Muscle layer of colon (tissue), 2 donors: ENCODE results near the gene STEAP2.

ENCODE experiments used
- H3K27ac ChIP-seq: one replicate; pipeline ENCODE4 v1.7.0; 2013; ENCODE audit warnings: low read depth, mild to moderate bottlenecking, low read length, moderate library complexity
- H3K27me3 ChIP-seq, 2 donors: one replicate each; pipeline ENCODE4 v1.7.0; 2013; ENCODE audit warnings: low read length in 2 of 2, mild to moderate bottlenecking in 2 of 2; ENCODE audit not compliant: insufficient read depth in 2 of 2, control insufficient read depth in 1 of 2
- H3K36me3 ChIP-seq: one replicate; pipeline ENCODE4 v1.7.0; 2013; ENCODE audit warnings: mild to moderate bottlenecking, low read length; ENCODE audit not compliant: insufficient read depth
- H3K4me1 ChIP-seq: one replicate; pipeline ENCODE4 v1.7.0; 2013; ENCODE audit warnings: mild to moderate bottlenecking, low read length; ENCODE audit not compliant: insufficient read depth
- H3K4me3 ChIP-seq, 2 donors: one replicate each; pipeline ENCODE4 v1.7.0; 2013; ENCODE audit warnings: low read length in 2 of 2, low read depth in 1 of 2, mild to moderate bottlenecking in 1 of 2, moderate library complexity in 1 of 2
- H3K9ac ChIP-seq: one replicate; pipeline ENCODE4 v1.7.0; 2013; ENCODE audit warnings: low read length
- H3K9me3 ChIP-seq: one replicate; pipeline ENCODE4 v1.7.0; 2013; ENCODE audit warnings: mild to moderate bottlenecking, low read length
- donor health status: abdominal sarcoma.
- donor health status: Adenocarcinoma of cecum.

The STEAP2 gene

DNA sequence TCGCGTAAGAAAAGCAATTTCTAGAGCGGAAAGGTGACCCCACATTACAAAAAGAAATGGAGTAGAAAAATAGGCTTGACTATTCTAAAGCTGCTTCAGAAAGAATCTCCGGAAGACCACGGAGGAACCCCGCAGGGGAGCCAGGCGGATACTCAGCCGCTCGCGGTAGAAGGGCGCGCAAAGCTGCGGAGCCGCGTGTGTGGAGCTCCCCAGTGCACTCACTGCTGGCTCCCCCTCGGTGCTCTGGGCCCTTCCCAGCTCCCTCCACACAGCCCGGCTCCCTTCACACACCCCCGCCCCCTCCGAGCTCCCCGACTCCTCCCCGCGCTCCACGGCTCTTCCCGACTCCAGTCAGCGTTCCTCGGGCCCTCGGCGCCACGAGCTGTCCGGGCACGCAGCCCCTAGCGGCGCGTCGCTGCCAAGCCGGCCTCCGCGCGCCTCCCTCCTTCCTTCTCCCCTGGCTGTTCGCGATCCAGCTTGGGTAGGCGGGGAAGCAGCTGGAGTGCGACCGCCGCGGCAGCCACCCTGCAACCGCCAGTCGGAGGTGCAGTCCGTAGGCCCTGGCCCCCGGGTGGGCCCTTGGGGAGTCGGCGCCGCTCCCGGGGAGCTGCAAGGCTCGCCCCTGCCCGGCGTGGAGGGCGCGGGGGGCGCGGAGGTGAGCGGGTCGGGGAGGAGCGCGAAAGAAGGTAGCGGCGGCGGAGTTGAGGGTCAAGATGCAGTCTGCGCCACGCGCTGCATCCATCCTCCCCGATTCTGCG, at the start of gene STEAP2:
Gene STEAP2 (plus strand): TSS at position 350 of the 758 bp plus-strand sequence. CDS start 13,343 bp downstream, outside the sequence.
- H3K36me3 ChIP-seq: no peaks in the 10 kb centered on the region
- H3K9ac ChIP-seq: peak within 1 kb of the TSS; percentile 87
- H3K27me3 ChIP-seq: no peaks in the 10 kb centered on the region
- peaks cover 7% of the 10 kb centered on the region for H3K4me1 ChIP-seq
- no peaks in the 10 kb centered on the region for H3K9me3 ChIP-seq
- peak within 1 kb of the TSS; percentile 79 for H3K27ac ChIP-seq
- H3K4me3 ChIP-seq: peak within 1 kb of the TSS; percentile 63 to 88

DNA sequence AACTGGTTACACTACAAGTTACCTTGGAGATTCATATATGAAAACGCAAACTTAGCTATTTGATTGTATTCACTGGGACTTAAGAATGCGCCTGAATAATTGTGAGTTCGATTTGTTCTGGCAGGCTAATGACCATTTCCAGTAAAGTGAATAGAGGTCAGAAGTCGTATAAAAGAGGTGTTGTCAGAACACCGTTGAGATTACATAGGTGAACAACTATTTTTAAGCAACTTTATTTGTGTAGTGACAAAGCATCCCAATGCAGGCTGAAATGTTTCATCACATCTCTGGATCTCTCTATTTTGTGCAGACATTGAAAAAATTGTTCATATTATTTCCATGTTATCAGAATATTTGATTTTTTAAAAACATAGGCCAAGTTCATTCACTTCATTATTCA, 48.0 kb upstream of the STEAP2 start:
- H3K4me3 ChIP-seq: no peak overlapping the region
- no peaks in the 10 kb centered on the region for H3K27me3 ChIP-seq
- no peaks in the 10 kb centered on the region for H3K9me3 ChIP-seq
- no peaks in the 10 kb centered on the region for H3K36me3 ChIP-seq
- no peak overlapping the region for H3K9ac ChIP-seq
- no peaks in the 10 kb centered on the region for H3K4me1 ChIP-seq
- H3K27ac ChIP-seq: no peak overlapping the region

GRCh38 chr7:90165724-90166123, 45.8 kb upstream of the STEAP2 start:
- H3K36me3 ChIP-seq: no peaks in the 10 kb centered on the region
- H3K27me3 ChIP-seq: no peaks in the 10 kb centered on the region
- no peak overlapping the region for H3K27ac ChIP-seq
- no peak overlapping the region for H3K9ac ChIP-seq
- no peak overlapping the region for H3K4me3 ChIP-seq
- H3K9me3 ChIP-seq: no peaks in the 10 kb centered on the region
- no peaks in the 10 kb centered on the region for H3K4me1 ChIP-seq

DNA sequence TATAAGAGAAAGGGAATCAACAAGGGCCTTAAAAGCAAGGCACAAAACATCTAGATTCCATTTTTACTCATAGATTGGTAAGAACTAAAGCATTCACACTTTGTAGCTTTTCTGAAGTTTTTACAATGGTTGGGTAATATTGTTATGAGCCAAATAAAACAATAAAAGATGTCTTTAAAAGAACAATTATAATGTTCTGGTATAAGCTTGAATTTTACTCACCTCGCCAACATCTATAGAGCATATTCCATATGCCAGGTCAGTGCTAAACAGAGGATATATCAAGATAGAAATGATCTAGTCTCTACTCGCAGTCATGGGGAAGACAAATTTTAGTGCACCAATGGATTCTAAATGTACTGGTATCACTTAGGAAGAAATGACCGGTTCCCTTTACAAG, 45.4 kb upstream of the STEAP2 start:
- H3K9me3 ChIP-seq: no peaks in the 10 kb centered on the region
- no peaks in the 10 kb centered on the region for H3K36me3 ChIP-seq
- H3K27me3 ChIP-seq: no peaks in the 10 kb centered on the region
- no peak overlapping the region for H3K27ac ChIP-seq
- H3K9ac ChIP-seq: no peak overlapping the region
- H3K4me1 ChIP-seq: no peaks in the 10 kb centered on the region
- H3K4me3 ChIP-seq: no peak overlapping the region

DNA sequence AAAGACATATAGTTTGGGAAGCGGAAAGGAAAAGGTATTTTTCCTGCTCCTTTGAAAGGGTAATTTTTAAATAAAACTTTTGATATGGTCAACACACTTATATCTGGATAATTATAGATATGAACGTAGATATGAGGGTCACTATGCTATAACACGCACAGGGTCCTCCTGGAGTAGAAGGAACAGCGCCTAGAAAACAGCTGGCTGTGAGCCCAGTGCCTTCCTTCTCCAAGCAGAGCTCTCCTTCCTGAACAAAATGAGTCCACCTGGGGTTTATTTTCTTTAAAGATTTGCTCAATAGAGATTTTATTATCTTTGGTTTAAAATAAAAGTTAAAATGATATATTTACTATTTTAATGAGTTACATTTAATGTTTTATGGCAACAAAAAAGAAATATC, 44.2 kb upstream of the STEAP2 start:
- H3K4me1 ChIP-seq: no peaks in the 10 kb centered on the region
- H3K9me3 ChIP-seq: no peaks in the 10 kb centered on the region
- no peak overlapping the region for H3K4me3 ChIP-seq
- H3K36me3 ChIP-seq: no peaks in the 10 kb centered on the region
- no peak overlapping the region for H3K27ac ChIP-seq
- no peaks in the 10 kb centered on the region for H3K27me3 ChIP-seq
- no peak overlapping the region for H3K9ac ChIP-seq

DNA sequence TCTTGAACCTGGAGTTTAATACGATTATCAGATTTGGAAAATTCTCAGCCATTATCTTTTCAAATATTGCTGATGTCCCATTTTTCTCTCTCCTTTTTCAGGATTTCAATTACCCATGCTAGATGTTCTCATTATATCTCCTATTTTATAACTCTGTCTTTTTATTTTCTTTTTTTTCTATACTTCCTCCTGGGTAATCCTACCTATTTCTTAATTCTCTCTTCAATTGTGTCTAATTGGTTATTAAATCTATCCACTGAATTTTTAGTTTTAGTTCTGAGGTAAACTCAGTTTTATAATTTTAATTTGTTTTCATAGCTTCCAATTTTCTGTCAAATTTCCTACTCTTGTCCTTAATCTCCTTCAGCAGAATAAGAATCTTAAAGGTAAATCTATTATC, 41.6 kb upstream of the STEAP2 start:
- no peak overlapping the region for H3K4me3 ChIP-seq
- no peaks in the 10 kb centered on the region for H3K27me3 ChIP-seq
- no peaks in the 10 kb centered on the region for H3K4me1 ChIP-seq
- H3K9me3 ChIP-seq: no peaks in the 10 kb centered on the region
- no peaks in the 10 kb centered on the region for H3K36me3 ChIP-seq
- no peak overlapping the region for H3K9ac ChIP-seq
- no peak overlapping the region for H3K27ac ChIP-seq

DNA sequence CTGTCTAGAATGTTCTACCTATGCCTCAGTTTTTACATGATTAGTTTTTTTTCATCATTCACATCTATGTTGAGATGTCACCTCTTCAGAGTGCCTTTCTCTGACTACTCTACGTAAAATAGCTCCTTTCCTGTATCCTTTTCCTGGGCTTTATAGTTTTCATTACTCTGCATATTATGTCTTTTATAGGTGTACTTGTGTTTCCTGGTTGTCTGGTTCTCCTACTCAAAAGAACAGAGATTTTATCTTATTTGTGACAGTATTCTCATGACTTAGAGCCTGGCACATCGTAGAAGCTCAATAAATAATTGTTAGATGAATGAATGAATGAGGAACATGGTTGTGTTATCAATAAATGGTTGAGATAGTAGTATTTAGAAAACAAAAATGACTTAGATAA, 39.4 kb upstream of the STEAP2 start:
- no peaks in the 10 kb centered on the region for H3K36me3 ChIP-seq
- no peak overlapping the region for H3K4me3 ChIP-seq
- H3K4me1 ChIP-seq: no peaks in the 10 kb centered on the region
- H3K27ac ChIP-seq: no peak overlapping the region
- no peak overlapping the region for H3K9ac ChIP-seq
- no peaks in the 10 kb centered on the region for H3K27me3 ChIP-seq
- no peaks in the 10 kb centered on the region for H3K9me3 ChIP-seq

DNA sequence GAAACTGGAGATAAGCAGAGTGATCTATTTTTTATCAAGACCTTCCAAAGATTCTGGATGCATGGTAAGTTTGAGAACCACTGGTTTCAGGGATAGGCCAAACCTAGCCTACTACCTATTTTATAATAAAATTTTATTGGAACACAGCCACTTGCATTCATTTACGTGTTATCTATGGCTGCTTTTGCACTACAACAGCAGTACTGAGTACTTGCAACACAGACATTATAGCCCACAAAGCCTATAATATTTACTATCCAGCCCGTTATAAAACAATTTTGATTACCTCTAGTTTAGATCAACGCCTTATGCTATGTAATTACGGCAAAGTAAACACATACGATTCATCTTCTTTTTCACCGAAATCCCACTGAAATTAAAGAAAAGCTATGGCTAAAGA, 38.9 kb upstream of the STEAP2 start:
- no peak overlapping the region for H3K27ac ChIP-seq
- H3K9me3 ChIP-seq: no peaks in the 10 kb centered on the region
- no peak overlapping the region for H3K9ac ChIP-seq
- no peaks in the 10 kb centered on the region for H3K27me3 ChIP-seq
- no peak overlapping the region for H3K4me3 ChIP-seq
- H3K4me1 ChIP-seq: no peaks in the 10 kb centered on the region
- no peaks in the 10 kb centered on the region for H3K36me3 ChIP-seq

- H3K27me3 ChIP-seq: no peaks in the 10 kb centered on the region
- no peaks in the 10 kb centered on the region for H3K4me1 ChIP-seq
- H3K4me3 ChIP-seq: no peak overlapping the region
- H3K9ac ChIP-seq: no peak overlapping the region
- H3K9me3 ChIP-seq: no peaks in the 10 kb centered on the region
- no peaks in the 10 kb centered on the region for H3K36me3 ChIP-seq
- no peak overlapping the region for H3K27ac ChIP-seq
Observed at GRCh38 chr7:90173127-90173844, 38.3 kb upstream of the STEAP2 start.

- no peak overlapping the region for H3K4me3 ChIP-seq
- H3K9ac ChIP-seq: no peak overlapping the region
- H3K9me3 ChIP-seq: no peaks in the 10 kb centered on the region
- H3K27ac ChIP-seq: no peak overlapping the region
- H3K4me1 ChIP-seq: no peaks in the 10 kb centered on the region
- no peaks in the 10 kb centered on the region for H3K36me3 ChIP-seq
- H3K27me3 ChIP-seq: no peaks in the 10 kb centered on the region
Observed at GRCh38 chr7:90175667-90176066, 35.9 kb upstream of the STEAP2 start.

- no peaks in the 10 kb centered on the region for H3K9me3 ChIP-seq
- no peaks in the 10 kb centered on the region for H3K4me1 ChIP-seq
- H3K9ac ChIP-seq: no peak overlapping the region
- H3K36me3 ChIP-seq: no peaks in the 10 kb centered on the region
- H3K27ac ChIP-seq: no peak overlapping the region
- H3K27me3 ChIP-seq: no peaks in the 10 kb centered on the region
- no peak overlapping the region for H3K4me3 ChIP-seq
Observed at GRCh38 chr7:90176195-90176594, 35.3 kb upstream of the STEAP2 start.

- no peaks in the 10 kb centered on the region for H3K4me1 ChIP-seq
- no peak overlapping the region for H3K27ac ChIP-seq
- no peaks in the 10 kb centered on the region for H3K27me3 ChIP-seq
- H3K9ac ChIP-seq: no peak overlapping the region
- no peaks in the 10 kb centered on the region for H3K36me3 ChIP-seq
- no peak overlapping the region for H3K4me3 ChIP-seq
- no peaks in the 10 kb centered on the region for H3K9me3 ChIP-seq
Observed at GRCh38 chr7:90178166-90178565, 33.4 kb upstream of the STEAP2 start.
